HG03378 (cell line): Measurements from ENCODE around the gene SLC66A2.

ENCODE experiments used
- ATAC-seq: cut with Tn5 transposase; IDR thresholded peaks from one replicate; pipeline ENCODE4 v1.9.1; 2021; ENCODE audit warnings: mild to moderate bottlenecking, moderate library complexity; ENCODE audit not compliant: unreplicated experiment

The SLC66A2 gene

DNA sequence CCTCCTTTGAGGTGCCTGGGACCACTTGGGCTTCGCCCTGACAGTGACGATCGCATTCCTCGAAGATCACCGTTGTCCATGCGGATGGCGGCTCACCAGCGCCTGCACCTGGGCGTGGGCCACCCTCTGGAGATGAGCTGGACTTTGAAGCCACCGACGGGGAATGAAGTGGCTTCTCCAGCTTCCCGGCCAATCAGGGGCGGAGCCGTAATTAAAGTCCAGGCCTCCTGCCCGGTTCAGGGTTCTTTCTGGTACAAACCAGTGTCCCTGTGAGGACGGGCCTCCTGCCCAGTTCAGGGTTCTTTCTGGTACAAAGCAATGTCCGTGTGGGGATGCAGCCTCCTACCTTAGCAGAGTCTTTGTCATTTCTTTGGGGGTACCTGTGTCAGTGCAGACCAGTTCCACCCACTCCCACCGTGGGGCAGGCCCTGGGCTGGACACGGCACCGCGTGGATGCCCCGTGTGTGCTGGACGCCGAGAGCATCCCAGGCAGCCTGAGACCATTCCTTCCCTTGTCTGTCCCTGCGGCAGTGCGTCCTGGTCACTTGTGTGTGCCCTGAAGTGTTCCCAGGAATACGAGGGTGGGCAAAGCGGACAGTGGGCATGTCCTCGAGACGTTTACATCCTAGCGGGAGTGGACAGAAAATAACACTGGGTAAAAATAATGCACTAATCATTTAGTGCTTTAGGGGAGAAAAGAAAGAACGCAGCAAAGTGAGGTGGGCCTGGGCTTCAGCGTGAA lies 98.7 kb downstream of the SLC66A2 start:
- ATAC-seq = no peak
